HPDE6-E6E7 (cell line): ENCODE data around the gene SUN1.

ENCODE experiments used
- DNase-seq: peaks from one replicate; pipeline ENCODE4 v3.0.0; 2011; ENCODE audit warnings: missing footprints; ENCODE audit errors: extremely low spot score

Gene SUN1

GRCh38 chr7:877312-878232 is 45.3 kb downstream of the SUN1 start:
- no peak for DNase-seq

- DNase-seq: no peak
Observed at GRCh38 chr7:879093-879492, 46.8 kb downstream of the SUN1 start.

DNA sequence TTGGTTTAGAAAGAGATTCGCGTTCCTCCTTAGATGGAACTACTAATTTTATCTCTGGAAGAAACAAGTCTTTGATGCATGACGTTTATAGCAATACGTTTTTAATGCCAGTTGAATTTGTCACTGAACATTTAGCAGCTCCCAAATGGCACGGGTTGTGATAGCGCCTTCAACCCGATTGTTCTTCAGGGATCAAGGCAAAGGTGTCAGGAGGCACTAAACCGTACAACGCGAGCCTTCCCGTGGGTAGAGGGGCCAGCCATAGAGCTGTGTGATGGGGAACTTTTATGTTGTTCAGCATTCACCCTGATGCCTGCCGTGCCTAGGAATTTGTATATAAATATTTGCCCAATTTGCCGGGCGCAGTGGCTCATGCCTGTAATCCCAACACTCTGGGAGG is 47.4 kb downstream of the SUN1 start:
- no peak for DNase-seq

- no peak for DNase-seq
Observed at GRCh38 chr7:880450-880849, 48.2 kb downstream of the SUN1 start.

- DNase-seq: no peak
Observed at GRCh38 chr7:881441-882234, 49.4 kb downstream of the SUN1 start.

DNA sequence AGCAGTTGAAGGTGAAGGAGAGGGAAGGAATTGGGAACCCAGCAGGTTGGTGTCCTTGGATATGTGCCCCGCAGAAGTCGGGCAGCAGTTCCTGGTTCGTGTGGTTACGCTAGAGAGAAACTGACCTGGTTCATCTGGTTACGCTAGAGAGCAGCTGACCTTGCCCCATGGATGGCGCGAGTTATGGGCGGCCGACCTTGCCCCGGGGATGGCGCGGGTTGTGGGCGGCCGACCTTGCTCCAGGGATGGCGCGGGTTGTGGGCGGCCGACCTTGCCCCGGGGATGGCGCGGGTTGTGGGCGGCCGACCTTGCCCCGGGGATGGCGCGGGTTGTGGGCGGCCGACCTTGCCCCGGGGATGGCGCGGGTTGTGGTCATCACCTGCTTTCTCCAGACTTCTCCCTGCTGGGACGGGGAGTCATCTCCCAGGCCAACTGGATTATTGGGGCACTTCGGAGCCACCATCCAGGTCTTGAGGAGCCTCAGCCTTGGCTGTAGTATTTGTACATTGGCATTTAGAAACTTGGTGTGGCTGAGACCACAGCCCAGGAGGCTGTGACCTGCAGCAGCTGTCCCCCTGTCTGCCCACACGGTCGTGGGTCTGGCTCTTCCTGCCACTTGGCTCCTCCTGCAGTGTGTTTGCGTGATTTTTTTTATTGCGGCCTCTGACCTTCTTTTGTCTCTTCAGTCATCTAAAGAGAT is 50.2 kb downstream of the SUN1 start:
- DNase-seq: no peak

DNA sequence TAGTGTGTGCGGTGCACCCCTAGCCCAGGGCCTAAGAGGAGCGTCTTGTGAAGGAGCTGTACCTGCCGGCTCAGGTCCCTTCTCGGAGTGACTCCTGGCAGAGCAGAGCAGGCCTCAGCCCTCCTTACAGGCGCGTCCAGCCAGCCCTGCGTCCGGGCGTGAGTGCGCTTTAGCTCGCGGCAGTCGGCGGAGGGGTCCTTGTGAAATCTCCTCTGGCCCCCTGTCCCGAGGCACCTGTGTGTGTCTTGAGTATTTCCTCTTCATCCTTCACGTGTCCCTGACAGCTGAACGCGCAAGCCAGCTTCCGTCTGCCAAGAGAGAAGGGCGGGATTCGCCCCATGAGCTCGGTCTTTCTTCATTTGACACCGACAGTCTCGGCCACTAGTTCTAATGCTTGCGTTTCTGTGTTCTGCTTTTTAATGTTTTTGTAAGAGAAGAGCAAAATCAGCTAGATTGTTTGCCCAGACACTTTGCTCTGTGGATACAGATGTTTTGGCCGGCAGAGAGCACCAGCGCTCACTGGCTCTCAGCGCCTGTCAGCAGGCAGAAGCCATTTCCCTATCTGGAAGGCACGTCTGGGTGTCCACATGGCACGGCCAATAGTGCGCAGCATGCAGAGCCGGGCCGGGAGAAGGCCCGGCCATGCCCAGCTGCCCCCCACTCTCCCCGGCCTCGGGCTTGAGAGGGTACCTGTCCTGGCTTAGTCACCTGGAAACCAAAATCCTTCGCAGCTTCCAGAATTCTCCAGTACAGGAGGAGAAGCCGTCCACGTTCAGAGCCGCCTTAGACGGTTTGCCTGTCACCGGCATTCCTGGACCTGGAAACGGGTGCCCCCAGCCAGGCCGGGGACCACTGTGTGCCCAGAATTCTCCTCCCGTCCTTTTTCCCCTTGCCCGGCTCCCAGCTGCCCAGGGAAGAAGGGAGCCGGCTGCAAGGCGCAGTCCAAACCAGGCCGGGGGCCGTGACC is 51.1 kb downstream of the SUN1 start:
- DNase-seq: no peak

GRCh38 chr7:884191-885003 is 52.1 kb downstream of the SUN1 start:
- DNase-seq: no peak

GRCh38 chr7:885261-885892 is 53.1 kb downstream of the SUN1 start:
- no peak for DNase-seq

DNA sequence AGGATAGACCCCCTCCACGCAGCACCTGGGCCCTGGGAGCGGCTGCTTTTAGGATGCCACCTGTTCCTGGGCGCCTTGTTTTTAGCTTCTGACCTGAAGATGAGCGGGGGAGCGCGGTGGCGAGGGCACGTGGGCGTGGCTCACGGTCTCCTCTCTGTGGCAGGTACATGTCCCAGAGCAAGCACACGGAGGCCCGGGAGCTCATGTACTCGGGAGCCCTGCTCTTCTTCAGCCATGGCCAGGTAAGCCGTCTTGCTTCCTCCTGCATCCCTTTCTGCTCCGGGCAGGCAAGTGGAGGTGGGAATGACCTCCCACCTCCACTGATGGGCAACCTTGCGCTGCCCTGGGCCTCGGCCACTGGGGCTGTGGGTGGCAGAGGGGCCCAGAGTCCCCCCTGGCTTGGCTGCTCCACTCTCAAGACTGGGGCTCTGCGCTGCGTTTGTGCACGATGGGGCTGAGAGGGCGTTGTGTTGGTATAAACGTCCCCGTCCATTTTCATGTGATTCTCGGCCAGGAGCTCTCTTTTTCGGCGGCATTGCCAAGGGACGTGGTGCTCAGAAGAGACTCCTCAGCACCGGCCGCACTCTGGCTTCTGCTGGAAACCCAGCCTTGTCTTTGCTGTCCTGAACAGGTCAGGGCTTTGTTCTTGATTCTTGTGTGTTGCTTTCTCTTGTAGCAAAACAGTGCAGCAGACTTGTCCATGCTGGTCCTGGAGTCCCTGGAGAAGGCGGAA is 53.8 kb downstream of the SUN1 start:
- no peak for DNase-seq

DNA sequence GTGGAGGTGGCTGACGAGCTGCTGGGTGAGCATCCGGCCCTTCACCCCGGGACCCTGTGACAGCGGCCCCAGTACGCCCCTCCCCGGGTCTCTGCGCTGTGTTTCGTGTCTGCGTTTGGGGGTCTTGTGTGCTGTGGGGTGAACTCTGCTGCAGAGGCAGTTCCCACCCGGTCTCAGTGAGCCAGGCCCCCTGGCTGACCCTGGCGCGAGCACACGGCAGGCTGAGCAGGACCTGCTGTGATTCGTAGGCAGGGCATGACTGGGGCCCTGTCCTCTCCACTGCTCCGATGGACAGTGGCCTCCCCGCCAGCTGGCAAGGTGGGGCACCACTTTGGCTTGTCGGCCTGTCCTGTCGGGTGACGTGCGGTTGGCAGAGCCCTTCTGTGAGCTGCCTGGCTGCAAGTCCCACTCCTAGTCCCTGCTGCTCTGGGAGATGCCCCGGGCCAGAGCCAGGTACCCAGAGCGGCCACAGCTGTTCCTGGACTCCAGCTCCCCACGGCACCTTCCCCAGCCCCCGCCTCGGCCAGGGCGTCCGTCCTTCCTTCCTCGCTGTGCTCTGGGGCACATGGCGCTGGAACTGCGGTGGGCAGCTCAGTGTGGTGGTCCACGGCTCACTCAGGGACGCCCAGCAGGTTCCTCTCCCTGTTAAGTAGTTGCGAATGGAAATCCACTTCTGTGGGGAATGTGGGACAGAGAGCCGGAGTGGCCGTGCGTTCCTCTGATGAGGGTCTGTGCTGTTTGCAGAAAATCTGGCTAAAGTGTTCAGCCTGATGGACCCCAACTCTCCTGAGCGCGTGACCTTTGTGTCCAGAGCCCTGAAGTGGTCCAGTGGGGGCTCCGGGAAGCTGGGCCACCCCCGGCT is 54.6 kb downstream of the SUN1 start:
- DNase-seq: no peak

- DNase-seq: no peak
Observed at GRCh38 chr7:887488-887820, 55.2 kb downstream of the SUN1 start.

- DNase-seq: no peak
Observed at GRCh38 chr7:888081-889024, 56.1 kb downstream of the SUN1 start.

DNA sequence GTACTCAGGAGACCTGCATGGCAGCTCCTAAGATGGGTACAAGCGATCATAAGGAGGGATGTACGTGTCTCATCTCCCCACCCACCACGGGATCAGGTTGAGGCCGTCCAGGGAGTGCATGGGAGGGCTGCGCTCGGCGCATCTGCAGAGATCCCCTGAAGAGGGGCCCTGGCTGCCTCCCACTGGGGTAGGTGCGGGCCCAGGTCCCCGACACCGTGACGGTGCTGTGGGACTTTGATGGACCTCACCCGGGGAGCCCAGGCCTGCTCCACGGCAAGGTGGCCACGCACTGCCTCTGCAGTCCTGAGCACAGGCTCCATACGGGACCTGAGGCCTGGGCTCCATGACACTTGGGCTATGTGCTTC is 56.7 kb downstream of the SUN1 start:
- no peak for DNase-seq

DNA sequence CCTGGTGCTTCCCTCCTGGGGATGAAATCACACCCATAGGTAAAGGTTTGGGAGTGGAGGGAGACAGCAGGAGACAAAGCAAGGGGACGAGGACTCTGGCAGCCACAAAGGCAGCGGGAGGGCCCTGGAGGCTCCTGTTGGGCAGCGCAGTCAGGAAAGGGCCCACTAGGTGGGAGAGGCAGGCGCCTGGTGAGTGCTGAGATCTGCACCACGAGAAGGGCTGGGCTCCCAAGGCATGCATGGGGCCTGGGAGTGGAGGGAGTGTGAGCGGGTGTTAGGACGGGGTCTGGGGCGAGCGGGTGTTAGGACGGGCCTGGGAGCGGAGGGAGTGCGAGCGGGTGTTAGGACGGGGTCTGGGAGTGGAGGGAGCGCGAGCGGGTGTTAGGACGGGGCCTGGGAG is 57.1 kb downstream of the SUN1 start:
- DNase-seq: no peak

GRCh38 chr7:890868-891267 is 58.6 kb downstream of the SUN1 start:
- no peak for DNase-seq

GRCh38 chr7:891291-891690 is 59.0 kb downstream of the SUN1 start:
- DNase-seq: no peak
